Omental fat pad (tissue), 4 donors: ENCODE data around the gene ABHD18. TPM values are rescaled to one million over a fixed set of nuclear protein-coding genes. Genes with fewer than 3 reads are reported as not detected.
"Not testable (repeated sequence)": the region's sequence is repeated elsewhere in the genome, so short reads cannot be mapped to it uniquely, and the experiment has no call there.

Experiments
- ATAC-seq: fragments of 150-250 bp; one replicate; pipeline ENCODE4 v1.9.1; 2016; ENCODE audit warnings: mild to moderate bottlenecking, moderate library complexity; ENCODE audit not compliant: low FRiP score
- DNase-seq: peaks from one replicate; pipeline ENCODE4 v3.0.0-alpha.2; 2019; ENCODE audit warnings: low spot score
- total RNA-seq, 4 donors: library from RNA; depleted of rRNA; stranded (reverse); fragments of >200 nt; gene quantifications; one replicate each; pipeline ENCODE4 v1.1.0, GENCODE V29; 2016
- TF ChIP-seq, protein P1 (sequence below), 3 donors: fragments of 450-650 bp; IDR thresholded peaks; one replicate each; pipeline ENCODE4 v1.5.1; 2016 to 2017; ENCODE audit warnings: antibody characterized with exemption in 3 of 3, mild to moderate bottlenecking in 3 of 3, moderate library complexity in 2 of 3

Gene ABHD18
- total RNA-seq, 4 donors from 2014 or later = 6.9 to 14.7 (median 10.3) TPM

DNA sequence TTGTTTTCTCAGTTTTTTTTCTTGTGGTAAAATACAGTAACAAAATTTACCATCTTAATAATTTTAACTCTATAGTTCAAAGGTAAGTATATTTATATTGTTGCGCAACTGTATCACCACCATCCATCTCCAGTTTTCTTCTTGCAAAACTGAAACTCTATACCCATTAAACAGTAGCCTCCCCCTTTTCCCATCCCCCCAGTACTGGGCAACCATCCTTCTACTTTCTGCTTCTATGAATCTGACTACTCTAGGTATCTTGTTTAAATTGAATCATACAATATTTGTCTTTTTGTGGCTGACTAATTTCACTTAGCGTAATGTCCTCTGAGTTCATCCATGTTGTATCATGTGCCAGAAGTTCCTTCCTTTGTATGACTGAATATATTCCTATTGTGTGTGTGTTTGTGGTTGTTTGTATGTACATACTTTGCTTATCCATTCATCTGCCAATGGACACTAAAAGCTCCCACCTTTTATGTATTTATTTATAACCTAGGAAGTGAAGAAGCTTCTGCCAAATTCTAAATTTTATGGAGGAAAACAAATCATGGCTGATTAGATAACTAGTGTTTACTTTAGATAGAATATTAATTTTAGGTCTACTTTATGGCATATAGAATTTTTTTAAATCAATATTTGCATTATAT, 10.0 kb downstream of the ABHD18 start:
- no peak for ATAC-seq
- TF ChIP-seq, protein P1, sequence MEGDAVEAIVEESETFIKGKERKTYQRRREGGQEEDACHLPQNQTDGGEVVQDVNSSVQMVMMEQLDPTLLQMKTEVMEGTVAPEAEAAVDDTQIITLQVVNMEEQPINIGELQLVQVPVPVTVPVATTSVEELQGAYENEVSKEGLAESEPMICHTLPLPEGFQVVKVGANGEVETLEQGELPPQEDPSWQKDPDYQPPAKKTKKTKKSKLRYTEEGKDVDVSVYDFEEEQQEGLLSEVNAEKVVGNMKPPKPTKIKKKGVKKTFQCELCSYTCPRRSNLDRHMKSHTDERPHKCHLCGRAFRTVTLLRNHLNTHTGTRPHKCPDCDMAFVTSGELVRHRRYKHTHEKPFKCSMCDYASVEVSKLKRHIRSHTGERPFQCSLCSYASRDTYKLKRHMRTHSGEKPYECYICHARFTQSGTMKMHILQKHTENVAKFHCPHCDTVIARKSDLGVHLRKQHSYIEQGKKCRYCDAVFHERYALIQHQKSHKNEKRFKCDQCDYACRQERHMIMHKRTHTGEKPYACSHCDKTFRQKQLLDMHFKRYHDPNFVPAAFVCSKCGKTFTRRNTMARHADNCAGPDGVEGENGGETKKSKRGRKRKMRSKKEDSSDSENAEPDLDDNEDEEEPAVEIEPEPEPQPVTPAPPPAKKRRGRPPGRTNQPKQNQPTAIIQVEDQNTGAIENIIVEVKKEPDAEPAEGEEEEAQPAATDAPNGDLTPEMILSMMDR (IDR thresholded peaks at IDR 0.05) = no peak
- DNase-seq = no peak

DNA sequence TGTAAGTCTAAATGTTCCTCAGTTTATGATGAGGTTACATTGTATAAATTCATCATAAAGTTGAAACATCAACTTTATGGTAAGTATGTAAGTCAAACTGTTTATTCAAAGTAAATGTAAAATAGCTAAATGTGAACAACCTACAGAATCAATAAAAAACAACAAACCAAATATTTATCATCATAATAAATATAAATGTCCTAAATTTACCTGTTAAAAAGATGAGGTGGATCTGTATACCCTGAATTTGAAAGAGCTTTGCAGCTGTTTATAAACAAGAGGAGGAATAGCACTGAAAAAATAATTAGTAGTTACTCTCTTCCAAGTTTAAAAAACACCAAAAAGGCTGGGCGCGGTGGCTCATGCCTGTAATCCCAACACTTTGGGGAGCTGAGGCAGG, 13.7 kb downstream of the ABHD18 start:
- DNase-seq = no peak
- TF ChIP-seq, protein P1 (IDR thresholded peaks at IDR 0.05) = no peak
- no peak for ATAC-seq

DNA sequence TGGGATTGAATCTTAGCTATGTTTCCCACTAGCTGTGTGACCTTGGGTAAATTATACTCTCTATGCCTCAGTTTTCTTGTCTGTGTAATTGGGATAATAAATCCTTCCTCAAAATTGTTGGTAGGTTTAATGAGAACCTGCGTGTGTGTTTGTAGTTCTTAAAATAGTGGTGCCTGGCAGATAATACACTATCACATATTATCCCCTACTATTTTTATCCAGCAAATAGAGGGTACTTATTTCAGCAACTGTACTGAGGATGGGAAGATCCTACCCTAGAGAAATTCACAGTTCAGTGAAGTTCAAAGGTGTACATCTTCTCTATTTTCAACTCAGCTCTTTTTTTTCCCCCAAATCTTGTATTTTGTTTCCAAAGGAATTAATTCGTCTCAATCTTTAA, 17.2 kb downstream of the ABHD18 start:
- ATAC-seq (no peak), DNase-seq (no peak)
- TF ChIP-seq, protein P1 (IDR thresholded peaks at IDR 0.05) = no peak

DNA sequence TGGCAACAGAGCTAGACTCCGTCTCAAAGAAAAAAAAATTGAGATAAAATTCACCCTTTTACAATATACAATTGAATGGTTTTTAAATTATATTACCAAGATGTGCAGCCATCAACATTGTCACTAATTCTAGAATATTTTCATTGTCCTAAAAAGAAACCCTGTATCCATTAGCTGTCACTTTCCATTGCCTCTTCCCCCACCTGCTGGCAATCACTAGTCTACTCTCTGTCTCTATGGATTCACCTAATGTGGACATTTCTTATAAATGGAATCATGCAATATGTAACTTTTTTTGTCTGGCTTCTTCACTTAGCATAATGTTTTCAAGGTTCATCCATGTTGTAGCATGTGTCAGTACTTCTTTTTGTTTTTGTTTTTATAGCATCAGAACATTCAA, 20.8 kb downstream of the ABHD18 start:
- ATAC-seq (no peak), DNase-seq (no peak)
- TF ChIP-seq, protein P1 (IDR thresholded peaks at IDR 0.05) = no peak

DNA sequence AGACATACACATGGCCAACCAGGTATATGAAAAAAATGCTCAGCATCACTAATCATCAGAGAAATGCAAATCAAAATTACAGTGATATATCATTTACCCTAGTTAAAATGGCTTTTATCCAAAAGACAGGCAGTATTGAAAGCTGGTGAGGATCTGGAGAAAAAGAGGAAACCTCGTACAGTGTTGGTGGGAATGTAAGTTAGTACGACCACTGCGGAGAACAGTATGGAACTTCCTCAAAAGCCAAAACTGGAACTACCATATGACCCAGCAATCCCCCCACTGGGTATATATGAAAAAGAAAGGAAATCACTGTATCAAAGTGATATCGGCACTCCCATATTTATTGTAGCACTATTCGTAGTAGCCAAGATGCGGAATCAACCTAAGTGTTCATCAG, 23.4 kb downstream of the ABHD18 start:
- TF ChIP-seq, protein P1 (IDR thresholded peaks at IDR 0.05) = no peak
- no peak for ATAC-seq
- DNase-seq = no peak

DNA sequence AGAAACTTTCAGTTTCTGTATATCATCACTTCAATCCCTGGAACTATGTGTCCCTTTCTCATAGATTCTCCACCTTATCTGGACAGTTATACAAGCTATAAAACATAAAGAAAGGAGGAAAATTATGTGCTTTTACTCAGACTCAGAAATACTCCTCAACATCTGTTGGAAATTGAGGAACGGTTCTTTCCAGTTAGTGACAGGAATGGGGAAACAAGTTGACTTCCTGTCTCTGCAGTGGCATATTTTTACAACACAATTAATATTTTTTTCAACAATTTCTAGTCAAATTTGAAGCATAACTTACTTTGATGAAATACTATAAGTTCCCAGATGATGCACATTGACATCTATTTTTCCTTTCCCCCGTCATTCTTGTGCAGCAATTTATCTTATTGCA, 27.9 kb downstream of the ABHD18 start:
- TF ChIP-seq, protein P1 (IDR thresholded peaks at IDR 0.05) = no peak
- DNase-seq (no peak), ATAC-seq (no peak)

DNA sequence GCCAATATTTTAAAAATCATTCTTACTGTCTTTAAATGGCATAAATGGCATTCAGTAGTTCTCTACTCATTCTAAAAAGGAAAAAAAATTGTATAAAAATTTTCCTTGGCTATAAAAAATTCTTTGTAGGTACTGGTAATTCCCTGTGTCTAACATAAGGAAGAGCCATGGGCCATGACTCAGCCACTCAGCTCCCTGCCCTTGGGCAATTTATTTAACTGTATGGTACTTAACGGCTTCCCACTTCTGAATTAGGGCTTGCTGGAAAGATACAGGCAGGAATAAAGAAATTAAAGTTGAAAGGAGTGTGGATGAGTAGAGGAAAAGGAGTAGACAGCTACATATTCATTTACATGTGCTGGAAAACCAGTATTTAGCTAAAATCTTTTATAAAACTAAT, 30.6 kb downstream of the ABHD18 start:
- DNase-seq (no peak), ATAC-seq (no peak)
- TF ChIP-seq, protein P1 (IDR thresholded peaks at IDR 0.05) = no peak

DNA sequence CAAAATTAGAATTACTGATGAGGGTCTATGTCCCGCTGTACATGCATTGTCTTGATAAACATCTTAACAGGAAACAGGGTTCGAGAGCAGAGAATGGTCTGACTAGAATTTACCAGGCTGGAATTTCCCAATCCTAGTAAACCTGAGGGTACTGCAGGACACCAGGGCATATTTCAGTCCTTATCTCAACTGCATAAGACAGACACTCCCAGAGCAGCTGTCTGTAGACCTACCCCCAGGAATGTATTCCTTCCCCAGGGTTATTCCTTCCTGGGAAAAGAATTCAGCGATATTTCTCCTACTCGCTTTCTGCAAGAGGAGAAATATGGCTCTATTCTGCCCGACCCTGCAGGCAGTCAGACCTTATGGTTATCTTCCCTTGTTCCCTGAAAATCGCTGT, 31.3 kb downstream of the ABHD18 start:
- not testable (repeated sequence) for ATAC-seq

More for the DNA sequence above, 31.3 kb downstream of the ABHD18 start:
- DNase-seq = not testable (repeated sequence)
